Measurements from ENCODE around the gene BCL2.

The BCL2 gene

GRCh38 chr18:63325086-63325686 lies 5.6 kb upstream of the BCL2 start:
- DNase-seq: no peak

- DNase-seq: peak; percentile 77
Measured at GRCh38 chr18:63322908-63323634, 3.5 kb upstream of the BCL2 start.

DNA sequence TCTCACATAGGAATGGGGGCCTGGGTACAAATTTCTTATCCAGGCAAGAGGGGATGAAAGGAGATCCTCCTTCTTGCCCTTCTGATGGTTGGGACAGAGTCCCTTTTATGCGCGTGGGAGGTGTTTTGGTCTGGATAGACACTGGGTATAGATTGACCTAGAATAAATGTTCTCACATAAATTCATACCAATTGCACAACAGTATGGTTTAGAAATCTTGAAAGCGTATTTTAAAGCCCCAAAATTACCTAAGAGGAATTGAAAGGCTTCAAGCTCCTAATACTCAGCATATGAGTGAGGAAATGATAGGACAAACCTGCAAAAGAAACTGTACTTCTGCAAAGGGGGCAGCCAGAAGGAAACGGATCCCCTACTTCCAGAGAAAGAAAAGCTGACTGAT lies 2.6 kb upstream of the BCL2 start:
- no peak for DNase-seq

- DNase-seq: no peak
Measured at GRCh38 chr18:63321291-63321690, 1.7 kb upstream of the BCL2 start.

GRCh38 chr18:63320975-63321265 lies 1.4 kb upstream of the BCL2 start:
- DNase-seq: no peak

GRCh38 chr18:63320123-63320974 lies 780 bp upstream of the BCL2 start:
- peak; percentile 70 for DNase-seq

DNA sequence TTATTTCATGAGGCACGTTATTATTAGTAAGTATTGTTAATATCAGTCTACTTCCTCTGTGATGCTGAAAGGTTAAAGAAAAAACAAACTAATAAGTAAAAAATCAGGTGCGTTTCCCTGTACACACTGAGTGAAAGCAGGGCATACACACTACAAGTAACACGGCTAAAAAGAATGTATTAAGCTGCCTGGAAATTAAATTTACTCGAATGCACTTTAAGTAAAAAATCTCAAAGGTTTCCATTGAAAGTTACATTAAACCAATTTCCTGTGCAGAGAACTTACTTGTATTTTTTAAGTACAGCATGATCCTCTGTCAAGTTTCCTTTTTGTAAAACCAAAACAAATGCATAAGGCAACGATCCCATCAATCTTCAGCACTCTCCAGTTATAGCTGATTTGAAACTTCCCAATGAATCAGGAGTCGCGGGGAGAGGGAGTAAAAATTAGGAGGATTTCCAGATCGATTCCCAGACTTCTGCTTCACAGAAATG lies 633 bp downstream of the BCL2 start:
- DNase-seq: peak; percentile 60

DNA sequence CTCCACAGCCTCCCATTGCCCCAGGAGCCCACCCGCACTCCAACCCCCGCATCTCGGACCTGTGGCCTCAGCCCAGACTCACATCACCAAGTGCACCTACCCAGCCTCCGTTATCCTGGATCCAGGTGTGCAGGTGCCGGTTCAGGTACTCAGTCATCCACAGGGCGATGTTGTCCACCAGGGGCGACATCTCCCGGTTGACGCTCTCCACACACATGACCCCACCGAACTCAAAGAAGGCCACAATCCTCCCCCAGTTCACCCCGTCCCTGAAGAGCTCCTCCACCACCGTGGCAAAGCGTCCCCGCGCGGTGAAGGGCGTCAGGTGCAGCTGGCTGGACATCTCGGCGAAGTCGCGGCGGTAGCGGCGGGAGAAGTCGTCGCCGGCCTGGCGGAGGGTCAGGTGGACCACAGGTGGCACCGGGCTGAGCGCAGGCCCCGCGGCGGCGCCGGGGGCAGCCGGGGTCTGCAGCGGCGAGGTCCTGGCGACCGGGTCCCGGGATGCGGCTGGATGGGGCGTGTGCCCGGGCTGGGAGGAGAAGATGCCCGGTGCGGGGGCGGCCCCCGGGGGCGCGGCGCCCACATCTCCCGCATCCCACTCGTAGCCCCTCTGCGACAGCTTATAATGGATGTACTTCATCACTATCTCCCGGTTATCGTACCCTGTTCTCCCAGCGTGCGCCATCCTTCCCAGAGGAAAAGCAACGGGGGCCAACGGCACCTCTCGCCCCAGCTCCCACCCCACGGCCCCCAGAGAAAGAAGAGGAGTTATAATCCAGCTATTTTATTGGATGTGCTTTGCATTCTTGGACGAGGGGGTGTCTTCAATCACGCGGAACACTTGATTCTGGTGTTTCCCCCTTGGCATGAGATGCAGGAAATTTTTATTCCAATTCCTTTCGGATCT lies 1.3 kb downstream of the BCL2 start:
- DNase-seq: peak; percentile 89

GRCh38 chr18:63317556-63317946 lies 2.0 kb downstream of the BCL2 start:
- peak; percentile 60 for DNase-seq

DNA sequence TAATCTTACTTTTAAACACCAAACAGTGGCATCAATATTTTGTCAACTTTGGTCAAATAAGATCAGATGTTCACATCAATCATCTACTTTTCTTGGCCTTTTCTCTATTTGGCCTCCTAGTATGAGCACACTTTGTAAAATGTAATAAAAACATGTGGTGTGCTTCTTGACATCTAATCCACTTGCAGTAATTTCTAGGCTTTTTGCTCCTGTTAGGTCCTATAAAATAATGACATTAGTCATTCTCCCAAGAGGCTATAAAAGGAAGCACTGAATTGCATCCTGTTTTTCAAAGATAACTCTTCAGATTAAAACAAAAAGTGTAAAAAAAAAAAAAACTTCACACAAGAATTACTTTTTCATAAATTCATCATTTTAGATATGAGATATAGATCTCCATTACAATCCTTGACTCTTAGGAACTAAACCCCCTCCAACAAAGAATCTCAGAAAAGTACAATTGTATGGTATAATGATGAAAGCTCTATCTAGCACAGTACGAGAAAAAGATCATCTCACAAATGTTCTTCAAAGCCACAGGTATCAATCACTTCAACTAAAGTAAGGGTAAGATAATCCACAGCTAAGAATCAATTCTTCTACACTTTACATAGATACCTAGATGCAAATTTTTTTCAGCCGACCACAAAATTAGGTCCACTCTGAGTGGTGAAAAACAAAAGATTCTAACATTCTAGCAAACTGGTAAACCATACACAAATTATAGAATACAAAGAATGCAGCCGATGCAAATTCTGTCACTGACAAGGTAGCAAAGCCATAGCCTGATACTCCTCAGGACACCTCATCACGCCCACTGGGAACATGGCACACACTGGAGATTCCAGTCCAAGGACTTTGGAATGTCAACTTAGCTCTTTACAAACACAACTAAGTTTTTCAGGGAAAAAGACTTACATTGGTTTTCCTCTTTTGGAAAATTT lies 2.7 kb downstream of the BCL2 start:
- peak; percentile 38 for DNase-seq

DNA sequence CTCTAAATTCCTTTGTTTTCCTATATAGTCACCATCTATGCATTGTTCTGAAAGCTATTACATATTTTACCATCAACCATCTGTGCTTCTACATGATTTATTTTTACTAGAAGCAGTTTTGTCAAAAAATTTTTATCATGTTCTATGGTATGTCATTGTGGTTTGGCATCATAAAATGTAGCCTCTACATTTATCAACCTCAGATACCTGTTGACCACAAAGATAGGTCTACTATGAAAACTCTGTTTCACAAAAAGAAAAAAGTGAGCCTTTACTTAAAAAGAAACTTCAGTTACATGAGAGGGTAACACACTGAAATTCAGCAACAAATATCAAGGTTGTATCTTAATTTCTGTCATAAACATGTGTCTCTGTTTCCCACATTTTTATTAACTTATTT lies 3.7 kb downstream of the BCL2 start:
- DNase-seq: no peak

GRCh38 chr18:63315131-63315662 lies 4.4 kb downstream of the BCL2 start:
- peak; percentile 10 for DNase-seq

GRCh38 chr18:63314062-63314790 lies 5.3 kb downstream of the BCL2 start:
- DNase-seq: no peak

GRCh38 chr18:63313396-63313917 lies 6.1 kb downstream of the BCL2 start:
- no peak for DNase-seq

DNA sequence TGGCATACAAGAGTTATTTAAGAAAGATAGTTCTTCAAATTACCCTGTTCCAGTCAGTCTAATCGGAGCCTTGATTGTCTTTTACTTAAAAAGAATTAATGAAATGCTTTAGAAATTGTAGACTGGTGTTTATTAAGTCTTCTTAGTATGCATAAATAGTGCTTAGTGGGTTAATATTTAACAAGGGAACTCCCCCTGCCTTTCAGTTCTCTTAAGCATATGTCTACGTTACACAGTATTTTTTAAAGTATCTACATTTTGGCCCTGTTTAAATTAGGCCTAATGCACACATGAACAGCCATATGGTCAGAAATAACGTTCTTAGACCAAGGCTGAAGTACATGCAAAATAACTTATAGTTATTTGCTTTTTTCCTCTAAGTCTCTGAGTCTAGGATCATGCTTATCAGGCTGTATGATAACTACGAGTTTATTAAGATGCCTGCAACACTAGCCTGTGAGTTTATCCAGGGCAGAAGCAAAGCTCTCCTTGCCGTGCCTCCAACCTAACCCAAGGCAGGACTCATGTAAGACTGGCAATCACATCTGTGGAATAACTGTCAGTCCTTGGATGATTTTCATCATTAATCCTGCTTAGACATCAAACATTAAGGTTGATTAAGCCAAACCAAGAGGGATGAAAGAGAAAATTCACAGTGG lies 6.7 kb downstream of the BCL2 start:
- DNase-seq: no peak

DNA sequence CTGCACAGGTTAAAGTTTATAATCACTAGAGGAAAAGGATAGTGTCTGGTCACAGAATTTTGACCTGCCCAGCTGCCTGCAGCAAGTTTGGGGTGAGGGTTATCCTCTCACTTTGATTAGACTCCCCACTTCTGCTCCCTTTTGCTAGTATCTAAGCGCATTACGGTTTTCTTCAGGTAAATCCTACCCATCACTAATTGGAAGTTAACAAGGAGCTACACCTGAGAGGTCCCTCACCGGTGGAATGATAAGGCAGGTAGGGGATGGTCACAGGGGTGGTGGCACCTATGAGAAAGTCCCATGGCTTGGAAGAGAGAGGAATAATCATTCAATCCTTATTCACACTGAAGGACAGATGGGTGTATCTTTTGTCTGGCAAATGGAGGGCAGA lies 7.6 kb downstream of the BCL2 start:
- no peak for DNase-seq

GRCh38 chr18:63311118-63312018 lies 8.2 kb downstream of the BCL2 start:
- DNase-seq: no peak

DNA sequence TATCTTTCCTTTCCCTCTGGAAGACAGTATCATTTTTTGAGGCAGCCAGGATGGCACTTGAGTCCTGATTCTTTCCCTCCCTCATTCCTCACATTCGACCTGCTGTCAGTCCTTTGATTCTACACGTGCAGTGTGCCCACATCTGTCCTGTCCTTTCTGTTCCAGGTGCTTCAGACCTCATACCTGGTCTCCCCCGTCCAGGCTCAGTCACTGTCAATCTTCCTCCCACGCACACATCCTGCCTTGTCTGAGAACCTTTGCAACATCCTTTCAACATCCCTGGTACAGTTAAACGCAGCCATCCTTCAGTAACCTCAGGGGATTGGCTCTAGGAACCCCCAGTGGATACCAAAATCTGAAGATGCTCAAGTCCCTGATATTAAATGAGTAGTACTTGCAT lies 10.1 kb downstream of the BCL2 start:
- DNase-seq: no peak
